Activated CD4-positive, alpha-beta T cell treated with anti-CD3 and anti-CD28 coated beads, Interleukin-2, amount 50 U/mL, for 24 hours (primary cell): ENCODE data around the gene TMEM242.

Source experiments
- DNase-seq, 2 donors: peaks; one replicate each; pipeline ENCODE4 v3.0.0-alpha.2; 2020; ENCODE audit warnings: low read depth in 1 of 2, low spot score in 1 of 2

The TMEM242 gene

DNA sequence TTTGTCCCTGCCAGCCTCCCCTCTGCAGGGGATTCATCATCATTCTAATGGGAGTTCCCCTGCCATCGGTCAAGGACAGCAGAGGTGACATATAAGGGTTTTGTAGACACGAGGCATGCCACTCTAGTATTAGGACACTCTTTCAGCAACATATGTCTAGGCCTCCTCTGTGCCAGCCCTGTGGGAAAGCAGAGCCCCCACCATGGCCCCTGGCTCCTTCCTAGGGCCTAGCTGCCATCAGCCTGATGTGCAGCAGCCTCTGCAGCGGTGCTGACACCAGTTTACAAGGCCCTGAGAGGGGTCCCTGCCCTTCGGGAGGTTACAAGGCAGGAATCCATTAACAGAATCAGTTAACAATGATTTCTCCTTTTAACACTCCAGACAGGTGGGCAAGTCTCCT lies 32.5 kb downstream of the TMEM242 start:
- DNase-seq: no peak

DNA sequence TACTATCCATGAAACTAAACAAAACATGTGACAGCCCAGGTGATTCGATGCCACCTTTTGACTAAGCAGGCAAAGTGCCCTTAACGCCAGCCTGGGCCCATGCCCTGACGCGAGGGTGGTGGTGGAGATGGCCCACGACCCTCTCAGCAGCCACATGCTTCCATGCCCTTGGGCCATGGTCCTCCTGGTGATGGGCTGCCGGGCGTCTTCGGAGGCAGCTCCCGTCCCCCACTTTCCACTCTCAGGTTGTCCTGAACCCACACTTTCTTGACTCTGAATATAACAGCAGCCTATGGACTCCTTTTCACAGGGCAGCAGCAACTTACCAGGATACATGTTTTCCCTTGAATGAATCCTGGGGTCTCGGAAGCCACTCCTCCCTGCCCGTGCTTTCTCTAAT lies 33.6 kb downstream of the TMEM242 start:
- no peak for DNase-seq

DNA sequence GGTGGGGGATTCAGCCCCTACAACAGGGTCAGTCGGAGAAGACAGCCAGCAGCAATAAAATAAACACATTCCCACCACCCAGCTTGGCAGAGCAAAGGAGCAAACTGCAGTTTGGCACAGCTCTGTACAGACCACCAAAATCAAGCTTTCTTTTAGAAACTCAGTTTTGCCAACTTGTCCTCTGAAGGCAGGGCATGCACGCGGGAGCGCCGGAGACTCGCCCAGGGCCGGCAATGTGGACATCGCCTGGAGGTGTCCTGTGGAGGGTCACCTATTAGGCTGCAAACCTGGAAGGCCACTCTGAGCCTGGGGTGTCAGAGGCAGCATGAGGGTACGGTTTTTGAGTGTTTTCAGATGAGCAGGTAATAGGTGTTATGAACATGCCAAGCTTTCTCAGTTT lies 34.7 kb downstream of the TMEM242 start:
- DNase-seq: no peak

DNA sequence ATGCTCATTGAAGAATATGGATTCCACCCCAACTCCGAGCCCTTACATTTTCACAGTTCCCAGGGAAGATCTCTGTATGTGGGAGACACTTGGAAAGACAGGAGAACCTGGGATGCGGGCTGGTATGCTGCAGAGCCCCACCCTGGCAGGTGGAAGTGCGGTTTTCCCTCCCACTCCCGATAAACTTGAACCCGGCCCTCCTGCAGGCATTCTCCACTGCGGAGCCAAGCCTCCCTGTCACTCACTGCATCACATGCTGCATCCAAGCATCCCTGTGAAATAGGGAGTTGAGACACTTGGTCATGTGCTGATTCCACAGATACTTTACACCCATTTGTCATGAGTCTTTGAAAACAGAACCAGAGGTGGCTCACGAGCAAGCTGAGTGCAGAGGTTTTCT lies 35.4 kb downstream of the TMEM242 start:
- DNase-seq: no peak

DNA sequence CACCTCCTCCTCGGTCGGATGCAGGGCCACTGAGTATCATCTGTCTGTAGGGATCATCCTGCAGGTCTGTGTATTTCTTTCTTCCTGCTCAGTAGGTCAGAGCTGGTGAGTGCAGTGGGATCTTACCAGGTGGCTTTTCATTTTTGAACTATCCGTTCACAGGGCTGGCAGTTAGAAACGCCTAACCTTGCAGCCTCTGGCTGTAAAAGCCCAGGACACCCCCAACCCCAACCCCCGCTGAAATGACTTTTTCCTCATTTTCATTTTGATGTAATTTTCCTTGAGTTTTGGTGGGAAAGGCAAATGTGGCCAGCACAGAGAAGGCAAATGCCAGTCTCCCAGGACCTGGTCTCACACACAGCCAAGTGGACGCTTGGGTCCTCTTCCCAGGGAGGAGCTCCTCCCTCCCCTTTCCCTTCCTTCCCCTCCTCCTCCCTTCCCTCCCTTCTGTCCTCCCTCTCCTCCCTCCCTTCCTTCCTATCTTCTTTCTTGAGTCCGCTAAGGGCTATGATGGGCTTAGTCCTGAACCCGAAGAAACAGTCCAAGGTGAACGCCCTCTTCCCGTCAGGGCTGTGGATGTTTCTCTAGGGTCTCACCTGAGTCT lies 36.0 kb downstream of the TMEM242 start:
- no peak for DNase-seq

DNA sequence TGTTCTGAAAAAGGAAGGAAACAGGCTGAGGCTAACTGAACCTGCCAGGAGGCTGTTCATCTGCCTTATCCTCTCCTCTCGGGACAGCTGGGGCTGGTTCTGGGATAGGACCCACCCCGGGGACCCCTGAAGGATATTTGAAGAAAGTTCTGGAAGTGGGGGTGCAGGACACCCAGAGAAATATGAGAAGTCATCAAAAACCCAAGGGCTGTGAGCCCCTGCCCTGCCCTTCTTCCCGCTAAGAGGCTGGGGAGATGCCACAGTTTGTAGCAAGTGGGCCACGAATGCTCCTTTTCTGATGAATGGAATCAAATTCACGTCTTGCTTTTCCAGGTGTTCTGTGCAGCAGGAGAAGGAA lies 37.9 kb downstream of the TMEM242 start:
- DNase-seq: no peak

DNA sequence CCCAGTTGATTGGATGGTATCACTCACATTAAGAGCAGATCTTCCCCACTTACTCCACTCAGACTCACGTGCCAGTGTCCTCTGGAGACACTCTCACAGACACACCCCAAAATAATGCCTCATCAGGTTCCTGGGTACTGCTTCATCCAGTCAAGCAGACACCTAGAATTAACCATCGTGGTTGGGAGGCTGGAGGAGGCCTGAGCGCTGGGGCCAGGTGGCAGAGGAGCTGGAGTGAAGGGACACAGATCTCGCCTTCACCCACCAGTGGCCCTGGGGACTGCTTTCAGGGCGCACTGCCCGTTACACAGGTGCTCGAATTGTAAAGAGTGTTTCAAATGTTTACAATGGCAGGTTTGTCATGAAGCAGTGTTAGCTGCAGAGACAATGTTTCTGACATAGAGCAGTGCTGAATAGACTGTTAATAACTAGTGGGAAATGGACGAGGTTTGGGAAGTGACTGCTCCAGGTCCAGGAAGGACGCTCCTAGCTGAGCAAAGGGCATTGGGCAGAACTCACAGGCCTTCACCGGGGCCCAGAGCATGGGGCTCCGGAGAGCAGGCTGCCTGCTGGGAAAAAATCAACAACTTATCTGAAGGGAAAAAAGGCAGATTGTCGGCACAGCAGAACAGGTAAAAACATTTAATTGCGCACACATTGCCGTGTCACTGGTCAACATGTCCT lies 38.4 kb downstream of the TMEM242 start:
- DNase-seq: no peak

DNA sequence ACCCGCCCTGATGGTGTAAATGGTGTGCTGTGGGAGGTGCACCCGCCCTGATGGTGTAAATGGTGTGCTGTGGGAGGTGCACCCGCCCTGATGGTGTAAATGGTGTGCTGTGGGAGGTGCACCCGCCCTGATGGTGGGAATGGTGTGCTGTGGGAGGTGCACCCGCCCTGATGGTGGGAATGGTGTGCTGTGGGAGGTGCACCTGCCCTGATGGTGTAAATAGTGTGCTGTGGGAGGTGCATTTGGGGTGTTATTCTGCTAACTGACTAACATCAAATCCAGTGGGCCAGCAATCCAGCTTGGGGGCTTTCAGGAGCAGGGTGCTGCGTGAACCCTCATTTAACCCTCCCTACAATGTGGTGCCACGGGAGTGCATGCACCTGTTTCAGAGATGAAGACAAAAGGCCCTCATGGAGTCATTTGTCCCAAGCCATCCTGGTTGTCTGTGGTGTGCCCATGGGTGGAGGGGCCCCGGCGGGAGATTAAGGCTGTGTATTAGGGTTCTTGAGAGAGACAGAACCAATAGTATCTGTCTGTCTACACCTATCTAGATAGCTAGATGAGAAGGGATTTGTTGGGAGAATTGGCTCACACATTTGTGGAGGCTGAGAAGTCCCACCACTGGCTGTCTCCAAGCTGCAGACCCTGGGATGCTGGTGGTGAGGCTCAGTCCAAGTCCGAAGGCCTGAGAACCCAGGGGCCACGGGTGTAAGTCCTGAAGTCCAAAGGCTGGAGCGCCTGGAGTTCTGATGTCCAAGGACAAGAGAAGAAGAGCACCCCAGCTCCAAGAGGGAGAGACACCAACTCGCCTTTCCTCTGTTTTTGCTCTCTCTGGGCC lies 39.2 kb downstream of the TMEM242 start:
- no peak for DNase-seq

DNA sequence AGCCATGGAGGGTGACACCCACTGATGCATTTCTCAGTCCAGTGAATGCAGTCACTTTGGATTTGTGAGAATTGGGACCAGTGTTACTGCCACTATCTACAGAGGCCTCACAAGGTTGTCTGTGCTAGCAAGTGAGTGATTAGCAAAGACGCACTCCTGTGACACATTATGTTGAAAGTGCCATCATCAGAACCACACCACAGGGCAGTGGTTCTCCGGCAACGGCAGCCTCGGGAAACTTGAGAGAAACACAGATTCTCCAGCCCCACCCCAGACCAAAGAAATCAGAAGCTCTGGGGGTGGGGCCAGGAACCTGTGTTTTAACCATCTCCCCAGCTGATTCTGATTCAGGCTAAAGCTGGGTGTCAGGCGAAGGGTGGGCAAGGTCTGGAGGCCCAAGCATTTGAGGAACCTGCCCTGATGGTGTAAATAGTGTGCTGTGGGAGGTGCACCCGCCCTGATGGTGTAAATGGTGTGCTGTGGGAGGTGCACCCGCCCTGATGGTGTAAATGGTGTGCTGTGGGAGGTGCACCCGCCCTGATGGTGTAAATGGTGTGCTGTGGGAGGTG lies 39.9 kb downstream of the TMEM242 start:
- no peak for DNase-seq

DNA sequence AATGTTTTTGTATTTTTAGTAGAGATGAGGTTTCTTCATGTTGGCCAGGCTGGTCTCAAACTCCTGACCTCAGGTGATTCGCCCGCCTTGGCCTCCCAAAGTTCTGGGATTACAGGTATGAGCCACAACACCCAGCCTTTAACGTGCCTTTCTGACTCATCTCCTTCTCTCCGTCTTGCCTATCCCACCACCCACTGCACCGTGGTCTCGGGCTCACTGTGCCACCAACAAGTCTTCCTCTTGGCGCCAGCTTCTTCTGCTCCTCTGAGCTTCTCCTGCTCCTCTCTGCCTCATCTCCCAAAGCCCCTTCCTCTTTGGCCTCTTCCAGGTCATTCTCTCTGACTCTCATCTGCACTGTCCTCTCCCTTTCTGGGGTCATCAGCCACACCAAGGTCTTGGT lies 41.0 kb downstream of the TMEM242 start:
- DNase-seq: no peak

DNA sequence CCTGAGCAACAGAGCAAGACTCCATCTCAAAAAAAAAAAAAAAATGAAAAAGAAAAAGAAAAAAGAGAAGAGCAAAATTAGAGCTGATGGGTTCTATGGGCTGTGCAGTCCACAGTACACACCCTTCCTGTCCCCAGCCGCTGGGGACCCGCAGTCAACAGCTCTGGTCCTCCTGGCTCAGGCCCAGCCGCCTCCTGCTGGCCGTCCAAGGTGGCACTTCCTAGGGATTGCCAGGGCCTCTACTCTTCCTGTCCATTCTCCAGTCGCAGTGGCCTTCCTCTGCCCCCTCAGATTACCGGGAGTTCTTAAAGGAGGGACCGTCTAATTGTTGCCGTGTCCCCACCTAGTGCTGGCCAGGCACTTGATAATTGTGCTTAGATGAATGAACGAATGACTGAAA lies 41.7 kb downstream of the TMEM242 start:
- no peak for DNase-seq

DNA sequence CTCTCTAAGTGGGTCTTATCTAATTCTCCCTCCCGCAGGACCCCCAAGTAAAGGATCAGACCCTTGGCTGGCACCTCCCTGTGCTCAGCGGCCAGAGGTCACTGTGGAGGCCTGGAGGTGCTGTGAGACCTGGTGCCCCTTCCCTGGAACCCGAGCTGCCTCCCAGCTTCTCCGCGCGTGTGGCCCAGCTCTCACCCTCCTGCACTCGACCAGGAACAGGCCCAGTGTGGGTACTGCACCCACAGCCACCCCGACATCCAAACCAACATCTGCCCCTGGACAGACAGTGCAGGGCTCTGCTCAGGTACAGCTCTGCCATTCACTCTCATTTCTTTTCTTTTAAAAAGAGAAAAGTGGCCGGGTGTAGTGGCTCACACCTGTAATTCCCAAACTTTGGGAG lies 42.4 kb downstream of the TMEM242 start:
- DNase-seq: no peak

DNA sequence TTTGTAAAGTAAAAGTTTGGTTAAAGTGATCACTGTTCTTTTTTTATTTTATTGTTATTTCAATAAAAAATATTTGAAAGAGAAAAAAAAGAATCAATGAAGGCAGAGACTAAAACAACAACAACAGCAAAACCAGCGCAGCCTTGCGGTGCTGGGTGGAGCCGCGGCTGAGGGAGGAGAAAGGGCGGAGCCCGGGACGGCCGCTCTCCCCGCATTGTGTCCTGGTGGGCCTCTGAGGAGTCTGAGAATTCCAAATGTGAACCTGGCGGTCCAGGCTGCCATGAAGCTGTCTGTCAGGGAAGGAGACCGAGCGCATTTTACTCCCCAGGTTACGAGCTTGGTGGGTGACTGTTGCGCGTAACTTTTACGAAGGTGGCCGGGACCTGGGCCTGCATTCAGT lies 43.2 kb downstream of the TMEM242 start:
- no peak for DNase-seq

DNA sequence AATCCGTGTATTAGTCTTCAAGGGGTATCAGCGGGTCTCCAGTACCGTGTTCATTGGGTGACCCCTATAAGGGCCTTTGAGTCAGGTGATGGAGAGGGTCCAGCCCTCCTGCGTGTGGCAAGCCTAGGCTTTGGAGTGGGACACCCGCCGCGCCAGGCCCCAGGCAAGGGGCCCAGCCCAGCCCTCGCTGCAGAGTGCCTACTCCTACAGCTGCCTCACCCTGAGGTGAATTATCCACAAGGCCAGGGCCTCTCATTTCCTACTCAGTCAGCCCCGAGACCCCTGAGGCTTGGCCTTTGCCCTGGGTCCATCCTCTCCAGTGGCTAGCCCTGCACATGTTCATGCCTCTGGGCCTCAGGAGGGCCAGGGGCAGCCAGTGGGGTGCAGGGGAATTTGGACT lies 45.1 kb downstream of the TMEM242 start:
- no peak for DNase-seq

DNA sequence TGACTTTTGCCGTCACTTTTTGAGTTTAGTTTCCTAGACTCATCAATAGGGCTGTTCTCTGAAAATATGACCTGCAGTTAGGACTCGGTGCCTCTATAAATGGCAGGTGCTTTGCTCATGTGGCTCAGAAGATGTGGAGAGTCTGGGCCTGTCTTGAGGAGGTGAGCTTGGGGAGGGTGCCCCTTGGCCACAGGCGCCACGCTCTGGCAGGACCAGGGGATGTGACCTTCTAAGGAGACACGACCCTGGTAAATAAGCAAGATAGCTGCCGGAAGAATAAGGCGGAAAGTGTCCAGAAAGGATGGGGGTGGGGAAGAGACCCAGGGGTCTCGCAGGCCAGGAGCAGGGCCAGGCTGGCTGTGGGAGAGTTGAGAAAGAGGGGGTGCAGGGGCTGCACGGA lies 46.6 kb downstream of the TMEM242 start:
- DNase-seq: no peak

DNA sequence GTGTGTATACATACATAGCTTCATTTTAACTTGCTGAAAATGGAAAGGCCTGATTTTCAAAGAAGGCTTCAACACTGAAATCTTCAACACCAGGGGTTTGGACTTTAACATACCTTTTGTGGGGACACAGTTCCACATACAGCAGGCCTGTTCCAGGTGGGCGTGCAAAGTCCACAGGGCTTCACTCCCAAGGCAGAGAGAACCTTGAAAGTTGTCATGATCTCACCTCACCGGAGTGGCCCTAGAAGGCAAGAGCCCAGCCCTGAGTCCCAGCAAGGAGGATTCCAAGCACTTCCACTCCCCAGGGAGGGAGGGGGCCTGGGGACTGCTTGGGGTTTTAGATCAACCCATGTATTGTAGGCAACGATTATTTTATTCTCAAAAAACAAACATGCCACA lies 47.2 kb downstream of the TMEM242 start:
- DNase-seq: no peak

DNA sequence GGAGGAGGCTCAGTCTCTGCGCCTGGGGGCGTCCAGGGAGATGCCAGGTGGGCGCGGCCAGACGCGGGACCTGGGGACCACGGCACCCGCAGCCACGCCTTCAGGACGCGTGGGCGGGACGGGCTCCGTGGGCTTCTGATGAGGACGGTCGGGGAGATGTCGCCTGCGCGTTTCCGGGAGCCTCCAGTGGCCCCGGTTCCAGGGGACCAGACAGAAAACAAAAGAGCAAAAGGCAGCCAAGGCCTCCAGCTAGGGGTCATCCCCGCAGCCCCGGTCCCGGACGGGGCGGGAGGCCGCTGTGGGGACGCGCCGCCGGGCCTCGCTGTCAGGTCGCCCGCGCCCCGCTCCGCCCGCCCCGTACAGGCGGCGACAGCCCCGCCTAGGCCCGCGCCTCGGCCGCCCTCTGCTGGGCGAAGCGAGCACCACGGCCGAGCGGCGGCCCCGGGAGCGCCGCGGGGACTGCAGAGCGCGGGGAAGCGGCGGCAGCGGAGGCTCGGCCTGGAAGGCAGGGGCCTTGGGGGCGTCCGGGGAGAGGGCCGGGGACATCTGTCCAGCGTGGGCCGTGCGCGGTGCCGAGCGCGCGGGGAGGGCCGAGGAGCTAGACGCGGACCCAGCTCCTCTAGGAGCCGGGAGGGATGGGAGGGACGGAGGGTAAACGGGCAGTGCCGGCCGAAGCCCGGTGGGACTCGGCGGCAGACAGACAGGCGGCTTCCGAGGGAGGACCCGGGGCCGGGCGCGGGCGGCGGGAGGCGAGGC lies 48.7 kb downstream of the TMEM242 start:
- DNase-seq: peak; percentile 67 to 69

DNA sequence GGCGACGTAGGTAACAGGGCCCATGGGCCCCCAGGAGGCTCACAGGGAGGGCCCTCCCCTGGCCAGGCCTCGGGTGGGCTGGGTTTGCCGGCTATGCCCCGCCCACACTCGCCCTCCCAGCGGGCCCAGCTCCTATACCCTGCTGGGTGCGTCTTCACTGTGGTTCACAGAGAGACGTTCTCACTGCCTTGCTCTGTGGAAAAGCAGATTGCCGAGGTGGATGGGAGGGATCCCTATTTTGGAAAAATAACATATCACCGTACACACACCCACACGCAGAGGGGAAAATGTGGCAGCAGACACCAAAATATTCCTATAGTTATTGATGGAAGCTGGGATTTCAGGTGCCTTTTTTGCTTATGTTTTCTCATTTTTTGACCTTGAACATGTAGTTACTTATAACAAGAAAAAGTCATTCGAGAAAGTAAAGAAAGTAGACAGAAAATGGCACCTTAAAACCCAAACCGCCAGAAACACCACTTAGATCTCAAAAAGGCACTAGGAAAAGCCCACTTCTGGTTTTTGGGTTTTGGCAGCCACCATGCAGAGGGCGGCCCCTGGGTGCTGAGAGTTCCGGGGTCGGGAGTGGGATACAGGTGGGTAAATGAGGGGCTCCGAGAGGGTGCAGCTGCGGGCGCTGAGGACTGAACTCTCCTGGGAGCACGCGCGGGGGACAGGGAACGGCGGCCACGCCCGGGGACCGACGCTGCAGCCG lies 49.4 kb downstream of the TMEM242 start:
- peak; percentile 18 to 46 for DNase-seq

DNA sequence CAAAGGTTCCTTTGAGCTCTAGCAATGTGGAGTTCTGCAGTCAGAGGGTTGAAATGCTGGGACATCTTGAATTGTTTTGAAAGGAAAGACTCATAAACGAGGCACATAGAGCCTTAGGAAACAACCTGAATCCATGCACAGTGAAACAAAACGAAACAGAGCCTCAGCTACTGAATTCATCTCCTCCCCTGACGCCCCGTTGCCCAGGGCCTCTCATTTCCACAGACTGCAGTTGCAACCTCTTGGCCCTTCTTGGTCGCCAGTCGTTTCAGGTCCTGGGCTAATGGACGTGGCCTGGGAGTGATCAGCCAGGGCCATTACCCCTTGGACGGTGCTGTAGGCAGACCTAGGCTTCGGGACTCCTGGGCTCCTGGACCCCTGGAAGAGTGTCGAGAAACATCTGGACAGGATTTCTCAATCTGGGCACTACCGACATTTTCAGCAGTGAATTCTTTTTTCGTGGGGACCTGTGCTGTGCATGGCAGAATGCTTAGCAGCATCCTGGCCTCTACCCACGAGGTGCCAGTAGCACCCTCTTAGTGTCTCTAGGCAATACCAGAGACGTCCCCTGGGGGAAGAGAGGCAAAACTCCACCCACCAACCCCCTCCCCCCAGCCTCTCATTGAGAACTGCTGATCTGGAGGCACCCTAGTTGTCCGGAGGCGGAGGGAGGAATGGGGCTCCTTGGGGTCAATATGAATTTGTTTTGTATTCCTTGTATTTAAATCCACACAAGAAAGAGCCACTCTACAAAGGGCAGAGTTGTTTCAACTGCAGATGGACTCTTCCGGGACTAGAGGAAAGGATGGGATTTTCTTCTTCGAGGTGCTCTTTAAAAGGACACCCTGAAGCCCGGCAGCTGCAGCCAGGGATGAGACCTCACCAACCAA lies 50.2 kb downstream of the TMEM242 start:
- DNase-seq: no peak

DNA sequence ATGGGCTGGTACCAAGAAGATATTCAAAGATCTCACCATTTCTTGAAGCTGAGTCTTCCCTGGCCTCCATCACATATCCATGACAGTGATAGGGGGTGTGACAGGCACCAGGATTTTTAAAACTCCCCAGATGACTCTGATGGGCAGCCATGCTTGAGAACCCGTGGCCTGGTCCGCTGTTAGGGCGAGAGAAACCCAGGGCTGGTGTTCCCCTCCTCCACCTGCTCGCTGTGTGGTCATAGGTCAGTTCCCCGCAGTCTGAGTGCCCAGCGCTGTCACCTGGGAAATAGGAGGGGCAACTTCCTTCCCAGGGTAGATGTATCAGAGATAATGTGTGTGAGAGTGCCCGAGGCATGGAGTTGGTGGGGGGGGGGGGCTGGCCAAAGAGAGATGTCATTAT lies 50.9 kb downstream of the TMEM242 start:
- no peak for DNase-seq
